Measurements from ENCODE around the gene CCL19. TPM values are rescaled to one million over a fixed set of nuclear protein-coding genes. Genes with fewer than 3 reads are reported as not detected.

Gene CCL19
- total RNA-seq, 4 donors from 2014 or later, result 2.2 to 8.5 TPM; not detected in 2

GRCh38 chr9:34655394-34655793 lies 35.7 kb downstream of the CCL19 start:
- H3K4me1 ChIP-seq, result peaks cover 44 to 50% of the 10 kb centered on the region in 2 donors
- no peaks in the 10 kb centered on the region for H3K36me3 ChIP-seq
- H3K27ac ChIP-seq, result peak overlapping the region in 1 of 3 donors; percentile 32
- intact Hi-C loops (cut with DNase I), result no loop called here
- no peaks in the 10 kb centered on the region for H3K9me3 ChIP-seq
- 68 to 74% methylated on average over 4 to 5 of the region's 5 CpGs for WGBS, 2 donors
- no peaks in the 10 kb centered on the region for H3K27me3 ChIP-seq
- no peak for DNase-seq
- TF ChIP-seq CTCF (IDR thresholded peaks at IDR 0.05) (no peak), POLR2A (IDR thresholded peaks at IDR 0.05) (no peak)
- no peak overlapping the region for H3K4me3 ChIP-seq (replicated peaks in 1 of 3)

- intact Hi-C loops (cut with DNase I), result no loop called here
- peak; percentile 90 for DNase-seq
- Histone ChIP-seq H3K36me3 (peaks cover 1 to 2% of the 10 kb centered on the region in 2 donors), H3K27me3 (no peaks in the 10 kb centered on the region), H3K9me3 (no peaks in the 10 kb centered on the region), H3K27ac (peak overlapping the region; percentile 22 to 88 (median 84)), H3K4me1 (peaks cover 44 to 50% of the 10 kb centered on the region in 2 donors), H3K4me3 (replicated peaks in 1 of 3) (no peak overlapping the region)
- 22 to 34% methylated on average over 10 of the region's 11 CpGs for WGBS, 2 donors
- TF ChIP-seq CTCF (IDR thresholded peaks at IDR 0.05) (no peak), POLR2A (IDR thresholded peaks at IDR 0.05) (no peak)
Observed at GRCh38 chr9:34654323-34655051, 36.6 kb downstream of the CCL19 start.

- no peak overlapping the region for H3K4me3 ChIP-seq (replicated peaks in 1 of 3)
- no peaks in the 10 kb centered on the region for H3K9me3 ChIP-seq
- intact Hi-C loops (cut with DNase I), result no loop called here
- TF ChIP-seq POLR2A (IDR thresholded peaks at IDR 0.05) (no peak), CTCF (IDR thresholded peaks at IDR 0.05) (no peak)
- H3K4me1 ChIP-seq, result peaks cover 44 to 50% of the 10 kb centered on the region in 2 donors
- peaks cover 7 to 12% of the 10 kb centered on the region in 2 donors for H3K36me3 ChIP-seq
- H3K27me3 ChIP-seq, result no peaks in the 10 kb centered on the region
- 46 to 47% methylated on average over 11 of the region's 11 CpGs for WGBS, 2 donors
- no peak for DNase-seq
- H3K27ac ChIP-seq, result peak overlapping the region; percentile 26 to 88 (median 84)
Observed at GRCh38 chr9:34653151-34654072, 37.7 kb downstream of the CCL19 start.

- intact Hi-C loops (cut with DNase I), result no loop called here
- H3K4me3 ChIP-seq (replicated peaks in 1 of 3), result no peak overlapping the region
- 26 to 29% methylated on average over 5 of the region's 5 CpGs for WGBS, 2 donors
- H3K4me1 ChIP-seq, result peaks cover 51 to 57% of the 10 kb centered on the region in 2 donors
- H3K36me3 ChIP-seq, result peaks cover 7 to 14% of the 10 kb centered on the region in 2 donors
- no peak for TF ChIP-seq CTCF (IDR thresholded peaks at IDR 0.05)
- no peak for TF ChIP-seq POLR2A (IDR thresholded peaks at IDR 0.05)
- peak overlapping the region; percentile 26 to 88 (median 84) for H3K27ac ChIP-seq
- no peak for DNase-seq
- no peaks in the 10 kb centered on the region for H3K9me3 ChIP-seq
- no peaks in the 10 kb centered on the region for H3K27me3 ChIP-seq
Observed at GRCh38 chr9:34652602-34653000, 38.5 kb downstream of the CCL19 start.

Measured in thyroid gland (tissue), 4 donors.